ENCODE measurements around the gene C1orf21.
"Not testable (repeated sequence)": the region's sequence is repeated elsewhere in the genome, so short reads cannot be mapped to it uniquely, and the experiment has no call there.

The C1orf21 gene

GRCh38 chr1:184608990-184609389 lies 222.2 kb downstream of the C1orf21 start:
- DNase-seq, result no peak

- DNase-seq, result no peak
These were observed 224.2 kb downstream of the C1orf21 start for GRCh38 chr1:184610876-184611595.

- DNase-seq, result not testable (repeated sequence)
These were observed 225.4 kb downstream of the C1orf21 start for GRCh38 chr1:184612229-184612628.

GRCh38 chr1:184614667-184615066 lies 227.8 kb downstream of the C1orf21 start:
- no peak for DNase-seq

GRCh38 chr1:184615301-184615700 lies 228.5 kb downstream of the C1orf21 start:
- DNase-seq, result no peak

GRCh38 chr1:184616504-184616903 lies 229.7 kb downstream of the C1orf21 start:
- no peak for DNase-seq

- no peak for DNase-seq
These were observed 230.7 kb downstream of the C1orf21 start for GRCh38 chr1:184617433-184618029.

- no peak for DNase-seq
These were observed 232.0 kb downstream of the C1orf21 start for GRCh38 chr1:184618851-184619250.

GRCh38 chr1:184620469-184620868 lies 233.6 kb downstream of the C1orf21 start:
- no peak for DNase-seq

- DNase-seq, result no peak
These were observed 234.4 kb downstream of the C1orf21 start for GRCh38 chr1:184621260-184621659.

- no peak for DNase-seq
These were observed 235.5 kb downstream of the C1orf21 start for GRCh38 chr1:184622136-184622823.

GRCh38 chr1:184623404-184623803 lies 236.6 kb downstream of the C1orf21 start:
- no peak for DNase-seq

GRCh38 chr1:184624051-184624450 lies 237.2 kb downstream of the C1orf21 start:
- DNase-seq, result no peak

GRCh38 chr1:184624626-184625025 lies 237.8 kb downstream of the C1orf21 start:
- no peak for DNase-seq

- no peak for DNase-seq
These were observed 238.4 kb downstream of the C1orf21 start for GRCh38 chr1:184625271-184625670.

- DNase-seq, result no peak
These were observed 239.5 kb downstream of the C1orf21 start for GRCh38 chr1:184626076-184627006.

- no peak for DNase-seq
These were observed 240.1 kb downstream of the C1orf21 start for GRCh38 chr1:184627007-184627341.

GRCh38 chr1:184629266-184629665 lies 242.4 kb downstream of the C1orf21 start:
- no peak for DNase-seq

GRCh38 chr1:184630679-184631060 lies 243.8 kb downstream of the C1orf21 start:
- no peak for DNase-seq

GRCh38 chr1:184632415-184633175 lies 245.8 kb downstream of the C1orf21 start:
- DNase-seq, result no peak

- DNase-seq, result no peak
These were observed 247.0 kb downstream of the C1orf21 start for GRCh38 chr1:184633785-184634184.

- no peak for DNase-seq
These were observed 247.5 kb downstream of the C1orf21 start for GRCh38 chr1:184634296-184634695.

Measured in activated naive CD4-positive, alpha-beta T cell treated with anti-CD3 and anti-CD28 coated beads, Interleukin-2, amount 50 U/mL, for 16 hours (primary cell).